Measurements from ENCODE around the gene KIF3C. TPM values are rescaled to one million over a fixed set of nuclear protein-coding genes. Genes with fewer than 3 reads are reported as not detected.

Gene KIF3C
- total RNA-seq, 1 experiment from 2014 or later = 5.2 TPM

- Histone ChIP-seq H3K4me3 (no peak overlapping the region), H3K9me3 (replicated peaks) (no peaks in the 10 kb centered on the region), H3K27ac (no peak overlapping the region), H3K4me1 (no peaks in the 10 kb centered on the region), H3K36me3 (no peaks in the 10 kb centered on the region), H3K27me3 (no peaks in the 10 kb centered on the region)
- no peak for DNase-seq
These were observed 24.6 kb downstream of the KIF3C start for GRCh38 chr2:25957743-25958142.

DNA sequence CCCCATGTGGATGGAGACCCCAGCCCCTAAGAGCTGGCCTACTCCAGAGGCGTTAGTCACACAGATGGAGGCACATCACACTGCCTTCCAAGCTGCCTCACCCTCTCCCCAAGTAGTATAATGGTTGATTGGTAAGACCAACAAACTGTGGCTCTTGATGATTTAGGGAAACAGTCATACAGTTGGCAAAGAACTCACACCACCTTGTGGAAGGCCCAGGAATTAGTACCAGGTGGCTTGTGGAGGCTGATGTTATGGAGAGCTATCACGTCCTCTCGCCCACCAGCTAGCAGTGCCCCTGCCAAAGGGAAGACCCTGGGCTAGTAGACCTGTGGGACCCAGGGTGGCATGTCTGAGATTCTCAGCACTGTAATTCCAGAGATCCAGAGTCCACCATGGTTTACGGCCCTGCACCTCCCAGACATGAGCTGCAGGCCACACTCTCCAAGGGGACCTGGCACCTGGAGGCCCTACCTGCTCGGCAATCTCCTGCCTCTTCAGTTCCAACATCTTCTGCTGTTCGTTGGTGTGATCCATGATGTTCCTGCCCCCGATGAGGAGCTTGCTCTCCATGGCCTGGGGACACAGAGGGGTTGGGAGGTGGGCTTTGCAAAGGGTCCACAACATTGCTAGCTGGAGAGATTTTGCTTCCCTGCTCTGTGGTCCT, 26.3 kb downstream of the KIF3C start:
- Histone ChIP-seq H3K4me1 (peaks cover 5% of the 10 kb centered on the region; the same call in 1 of the 2 replicates), H3K4me3 (no peak overlapping the region), H3K36me3 (no peaks in the 10 kb centered on the region), H3K27ac (no peak overlapping the region), H3K9me3 (replicated peaks) (no peaks in the 10 kb centered on the region), H3K27me3 (no peaks in the 10 kb centered on the region)
- DNase-seq = no peak

DNA sequence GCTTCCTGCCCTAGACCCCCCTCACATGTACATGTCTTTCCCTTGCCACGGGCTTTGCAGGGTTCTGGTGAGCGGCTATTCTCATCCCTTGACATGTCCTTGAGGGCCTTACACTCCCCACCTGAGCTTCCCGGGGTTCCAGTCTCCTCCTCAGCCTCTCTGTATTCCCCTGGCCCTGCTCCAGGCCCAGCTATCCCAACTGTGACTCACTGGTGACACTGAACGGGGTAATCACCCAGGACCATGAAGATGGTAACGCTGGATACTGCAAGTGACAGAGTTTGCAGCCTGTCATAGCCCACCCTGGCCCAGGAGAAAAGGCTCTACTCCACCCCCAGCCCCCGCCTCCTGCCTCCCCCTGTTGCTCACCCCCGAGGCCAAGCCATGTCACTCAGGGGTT, 27.3 kb downstream of the KIF3C start:
- no peak overlapping the region for H3K27ac ChIP-seq
- H3K4me1 ChIP-seq = peaks cover 5% of the 10 kb centered on the region; the same call in 1 of the 2 replicates
- no peak for DNase-seq
- H3K4me3 ChIP-seq = no peak overlapping the region
- no peaks in the 10 kb centered on the region for H3K36me3 ChIP-seq
- H3K9me3 ChIP-seq (replicated peaks) = no peaks in the 10 kb centered on the region
- no peaks in the 10 kb centered on the region for H3K27me3 ChIP-seq

GRCh38 chr2:25954199-25954752, 28.0 kb downstream of the KIF3C start:
- Histone ChIP-seq H3K4me1 (peaks cover 5% of the 10 kb centered on the region; the same call in 1 of the 2 replicates), H3K27ac (no peak overlapping the region), H3K4me3 (no peak overlapping the region), H3K9me3 (replicated peaks) (no peaks in the 10 kb centered on the region), H3K27me3 (no peaks in the 10 kb centered on the region), H3K36me3 (no peaks in the 10 kb centered on the region)
- DNase-seq = no peak

DNA sequence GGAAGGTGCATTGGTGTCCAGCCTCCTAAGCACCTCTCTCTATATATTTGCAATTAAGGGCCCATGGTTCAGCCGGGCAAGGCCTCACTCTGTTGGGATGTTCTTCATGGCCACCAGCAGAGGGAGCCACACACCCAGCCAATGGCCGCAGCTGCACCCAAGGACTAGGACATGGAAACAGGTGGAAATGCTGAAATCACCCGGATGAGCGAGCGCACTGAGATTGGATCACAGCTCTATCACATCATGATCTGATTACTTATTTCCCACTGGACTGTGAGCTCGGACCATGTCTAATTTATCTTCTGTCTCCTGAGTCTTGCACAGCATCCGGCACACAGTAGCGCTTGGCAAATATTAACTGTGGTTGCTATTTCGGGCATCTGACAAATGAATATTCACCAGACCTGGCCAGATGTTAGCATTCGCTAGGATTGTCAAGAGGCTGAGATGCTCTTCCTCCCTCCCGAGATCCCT, 31.2 kb downstream of the KIF3C start:
- DNase-seq = peak; percentile 90 to 96
- no peaks in the 10 kb centered on the region for H3K9me3 ChIP-seq (replicated peaks)
- peak overlapping the region; percentile 30 for H3K27ac ChIP-seq
- no peak overlapping the region; the same call in 1 of the 2 replicates for H3K4me3 ChIP-seq
- H3K27me3 ChIP-seq = no peaks in the 10 kb centered on the region
- peaks cover 5% of the 10 kb centered on the region; the same call in 1 of the 2 replicates for H3K4me1 ChIP-seq
- no peaks in the 10 kb centered on the region for H3K36me3 ChIP-seq

DNA sequence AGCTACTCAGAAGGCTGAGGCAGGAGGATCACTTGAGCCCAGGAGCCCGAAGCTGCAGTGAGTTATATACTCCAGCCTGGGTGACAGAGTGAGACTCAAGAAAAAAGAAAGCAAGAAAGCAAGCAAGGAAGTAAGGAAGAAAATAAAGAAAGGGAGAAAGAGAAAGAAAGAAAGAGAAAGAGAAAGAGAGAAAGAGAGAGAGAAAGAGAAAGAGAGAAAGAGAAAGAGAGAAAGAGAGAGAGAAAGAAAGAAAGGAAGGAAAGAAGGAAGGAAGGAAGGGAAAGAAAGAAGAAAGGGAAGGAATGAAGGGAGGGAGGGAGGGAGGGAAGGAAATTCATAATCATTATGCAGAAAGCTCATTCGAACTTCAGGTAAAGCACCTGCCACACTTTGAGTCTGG, 33.9 kb downstream of the KIF3C start:
- Histone ChIP-seq H3K27me3 (no peaks in the 10 kb centered on the region), H3K4me3 (no peak overlapping the region), H3K36me3 (no peaks in the 10 kb centered on the region), H3K4me1 (peaks cover 5% of the 10 kb centered on the region; the same call in 1 of the 2 replicates), H3K27ac (no peak overlapping the region), H3K9me3 (replicated peaks) (no peaks in the 10 kb centered on the region)
- DNase-seq = no peak

DNA sequence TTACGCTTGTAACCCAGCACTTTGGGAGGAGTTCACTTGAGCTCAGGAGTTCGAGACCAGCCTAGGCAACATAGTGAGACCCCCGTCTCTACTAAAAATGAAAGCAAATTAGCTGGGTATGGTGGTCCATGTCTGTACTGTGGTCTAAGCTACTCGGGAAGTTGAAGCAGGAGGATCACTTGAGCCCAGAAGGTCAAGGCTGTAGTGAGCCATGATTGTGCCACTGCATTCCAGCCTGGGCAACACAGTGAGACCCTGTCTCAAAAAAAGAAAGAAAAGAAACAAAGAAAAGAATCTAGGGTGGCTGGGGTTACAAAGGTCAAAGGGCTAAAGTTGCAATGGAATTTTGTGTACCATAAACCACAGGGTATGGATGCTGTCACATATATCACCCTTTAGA, 41.3 kb downstream of the KIF3C start:
- no peak overlapping the region for H3K27ac ChIP-seq
- DNase-seq = no peak
- no peaks in the 10 kb centered on the region for H3K27me3 ChIP-seq
- no peaks in the 10 kb centered on the region for H3K9me3 ChIP-seq (replicated peaks)
- no peaks in the 10 kb centered on the region for H3K36me3 ChIP-seq
- no peak overlapping the region for H3K4me3 ChIP-seq
- H3K4me1 ChIP-seq = peaks cover 6% of the 10 kb centered on the region; the same call in 1 of the 2 replicates

GRCh38 chr2:25939257-25939668, 43.0 kb downstream of the KIF3C start:
- no peak overlapping the region for H3K4me3 ChIP-seq
- no peaks in the 10 kb centered on the region for H3K27me3 ChIP-seq
- no peaks in the 10 kb centered on the region for H3K36me3 ChIP-seq
- DNase-seq = no peak
- no peaks in the 10 kb centered on the region for H3K9me3 ChIP-seq (replicated peaks)
- peaks cover 6% of the 10 kb centered on the region; the same call in 1 of the 2 replicates for H3K4me1 ChIP-seq
- H3K27ac ChIP-seq = no peak overlapping the region

- peaks cover 6% of the 10 kb centered on the region; the same call in 1 of the 2 replicates for H3K4me1 ChIP-seq
- no peak overlapping the region for H3K27ac ChIP-seq
- H3K36me3 ChIP-seq = no peaks in the 10 kb centered on the region
- H3K9me3 ChIP-seq (replicated peaks) = no peaks in the 10 kb centered on the region
- DNase-seq = no peak
- H3K4me3 ChIP-seq = no peak overlapping the region
- no peaks in the 10 kb centered on the region for H3K27me3 ChIP-seq
These were observed 44.0 kb downstream of the KIF3C start for GRCh38 chr2:25938345-25938744.

- Histone ChIP-seq H3K36me3 (no peaks in the 10 kb centered on the region), H3K4me3 (no peak overlapping the region), H3K27me3 (no peaks in the 10 kb centered on the region), H3K9me3 (replicated peaks) (no peaks in the 10 kb centered on the region), H3K4me1 (peaks cover 6% of the 10 kb centered on the region; the same call in 1 of the 2 replicates), H3K27ac (no peak overlapping the region)
- DNase-seq = peak; percentile 46 to 66
These were observed 45.3 kb downstream of the KIF3C start for GRCh38 chr2:25936889-25937545.

DNA sequence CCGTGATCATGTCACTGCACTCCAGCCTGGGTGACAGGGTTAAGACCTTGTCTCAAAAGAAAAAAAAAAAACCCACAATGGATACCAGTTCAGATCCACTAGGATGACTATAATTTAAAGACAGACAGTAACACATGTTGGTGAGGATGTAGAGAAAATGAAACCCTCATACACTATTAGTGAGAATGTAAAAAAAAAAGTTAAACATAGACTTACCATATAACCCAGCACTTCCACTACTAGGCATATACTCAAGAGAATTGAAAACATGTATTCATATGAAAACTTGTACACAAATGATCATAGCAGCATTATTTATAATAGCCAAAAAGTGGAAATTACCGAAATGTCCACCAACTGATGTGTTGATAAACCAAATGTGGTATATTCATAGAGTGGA, 48.7 kb downstream of the KIF3C start:
- Histone ChIP-seq H3K27ac (no peak overlapping the region), H3K9me3 (replicated peaks) (no peaks in the 10 kb centered on the region), H3K4me3 (no peak overlapping the region), H3K36me3 (no peaks in the 10 kb centered on the region), H3K27me3 (no peaks in the 10 kb centered on the region), H3K4me1 (peaks cover 6% of the 10 kb centered on the region; the same call in 1 of the 2 replicates)
- no peak for DNase-seq

GRCh38 chr2:25929789-25930473, 52.4 kb downstream of the KIF3C start:
- H3K36me3 ChIP-seq = no peaks in the 10 kb centered on the region
- H3K9me3 ChIP-seq (replicated peaks) = no peaks in the 10 kb centered on the region
- H3K4me1 ChIP-seq = no peaks in the 10 kb centered on the region
- DNase-seq = no peak
- H3K27ac ChIP-seq = no peak overlapping the region
- no peaks in the 10 kb centered on the region for H3K27me3 ChIP-seq
- no peak overlapping the region for H3K4me3 ChIP-seq

DNA sequence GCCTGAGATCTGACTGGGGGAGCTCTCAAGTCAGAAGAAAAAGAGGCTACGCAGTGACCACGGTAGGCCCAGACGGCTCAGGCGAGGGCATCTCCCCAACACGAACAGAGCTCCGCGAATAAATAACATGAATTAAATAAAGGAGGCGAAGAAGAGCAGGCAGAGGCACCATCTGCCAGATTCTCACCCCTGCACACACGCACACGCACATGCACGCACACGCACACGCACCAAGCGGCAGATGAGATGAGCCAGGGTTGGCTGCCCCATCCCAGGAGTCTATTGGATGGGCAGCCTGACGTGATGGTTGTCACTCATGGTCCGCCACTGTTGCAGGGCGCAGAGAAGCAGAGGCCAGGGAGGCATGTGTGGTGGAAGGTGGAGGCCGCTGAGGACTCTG, 53.6 kb downstream of the KIF3C start:
- no peak for DNase-seq
- Histone ChIP-seq H3K4me3 (no peak overlapping the region), H3K9me3 (replicated peaks) (no peaks in the 10 kb centered on the region), H3K27me3 (no peaks in the 10 kb centered on the region), H3K4me1 (no peaks in the 10 kb centered on the region), H3K36me3 (no peaks in the 10 kb centered on the region), H3K27ac (no peak overlapping the region)

GRCh38 chr2:25926984-25927756, 55.1 kb downstream of the KIF3C start:
- Histone ChIP-seq H3K27ac (no peak overlapping the region), H3K4me1 (no peaks in the 10 kb centered on the region), H3K36me3 (no peaks in the 10 kb centered on the region), H3K27me3 (no peaks in the 10 kb centered on the region), H3K9me3 (replicated peaks) (no peaks in the 10 kb centered on the region), H3K4me3 (no peak overlapping the region)
- DNase-seq = no peak
